K562 (cell line): Measurements from ENCODE around the gene OGDH. TPM values are rescaled to one million over a fixed set of nuclear protein-coding genes. Genes with fewer than 3 reads are reported as not detected.

ENCODE experiments used
- ASH1L ChIP-seq: fragments of 450-650 bp; IDR thresholded peaks from 2 replicates; pipeline ENCODE4 v1.6.1; 2018; ENCODE audit warnings: borderline replicate concordance, mild to moderate bottlenecking, low read depth; ENCODE audit not compliant: partially characterized antibody
- CBFB ChIP-seq: sonication (generic); formaldehyde crosslinking; IDR thresholded peaks from 2 replicates; pipeline ENCODE4 v1.4.0; 2020; ENCODE audit warnings: mild to moderate bottlenecking, missing genetic modification reagents
- DIDO1 ChIP-seq: fragments of 450-650 bp; IDR thresholded peaks from 2 replicates; pipeline ENCODE4 v1.6.1; 2016; ENCODE audit warnings: low read depth, missing biosample characterization, missing genetic modification characterization
- GTF2A2 ChIP-seq: IDR thresholded peaks from 2 replicates; pipeline ENCODE4 v1.6.1; 2016; ENCODE audit warnings: mild to moderate bottlenecking, missing genetic modification characterization, missing compliant biosample characterization
- KDM5B ChIP-seq: fragments of 200-600 bp; sonication (generic); IDR thresholded peaks from 2 replicates; pipeline ENCODE4 v1.6.1; 2012; ENCODE audit warnings: low read depth, mild to moderate bottlenecking, moderate library complexity, low read length, control low read depth, inconsistent platforms; ENCODE audit not compliant: insufficient replicate concordance
- MED1 ChIP-seq: sonication (generic); formaldehyde crosslinking; IDR thresholded peaks from 2 replicates; pipeline ENCODE4 v1.8.1; 2023; ENCODE audit warnings: missing genetic modification reagents, borderline replicate concordance
- MTA3 ChIP-seq: fragments of 450-650 bp; formaldehyde crosslinking; IDR thresholded peaks from 2 replicates; pipeline ENCODE4 v1.6.1; 2017; ENCODE audit warnings: mild to moderate bottlenecking, borderline replicate concordance
- NBN ChIP-seq: fragments of 450-650 bp; IDR thresholded peaks from 2 replicates; pipeline ENCODE4 v1.6.1; 2016; ENCODE audit warnings: low read depth, mild to moderate bottlenecking
- POLR2A ChIP-seq: fragments of 450-650 bp; conservative IDR thresholded peaks from 2 replicates; pipeline ENCODE4 v1.6.1; 2016
- POLR2B ChIP-seq: fragments of 450-650 bp; IDR thresholded peaks from 2 replicates; pipeline ENCODE4 v1.6.1; 2018; ENCODE audit warnings: low read depth; ENCODE audit not compliant: partially characterized antibody
- RBM14 ChIP-seq: fragments of 200-400 bp; formaldehyde crosslinking; IDR thresholded peaks from 2 replicates; pipeline ENCODE4 v1.6.1; 2018; ENCODE audit warnings: low read depth, mild to moderate bottlenecking, low read length, moderate library complexity, borderline replicate concordance; ENCODE audit not compliant: insufficient read depth
- RBM15 ChIP-seq: fragments of 200-400 bp; formaldehyde crosslinking; IDR thresholded peaks from 2 replicates; pipeline ENCODE4 v1.6.1; 2018; ENCODE audit warnings: mild to moderate bottlenecking, low read length, moderate library complexity; ENCODE audit not compliant: insufficient read depth
- RNF2 ChIP-seq: sonication (generic); IDR thresholded peaks from 2 replicates; pipeline ENCODE4 v1.6.1; 2016
- TAF1 ChIP-seq: IDR thresholded peaks from 2 replicates; pipeline ENCODE4 v1.6.1; 2011; ENCODE audit warnings: mild to moderate bottlenecking, low read length, moderate library complexity; ENCODE audit not compliant: insufficient read depth, control insufficient read depth, severe bottlenecking; ENCODE audit errors: extremely low read depth
- ZNF24 ChIP-seq: fragments of 450-650 bp; IDR thresholded peaks from 2 replicates; pipeline ENCODE4 v1.6.1; 2016
- ZNF57 ChIP-seq: fragments of 450-650 bp; formaldehyde crosslinking; IDR thresholded peaks from 2 replicates; pipeline ENCODE4 v1.4.0; 2020; ENCODE audit warnings: mild to moderate bottlenecking, moderate library complexity
- polyA plus RNA-seq, 8 experiments: library from polyadenylated mRNA; depleted of rRNA in 4 of 8; stranded (reverse) in 5 of 8; unstranded in 3 of 8; fragments of >200 nt; fragmentation: Nextera tagmentation in 2 of 8; fragmentation: Illumina TruSeq in 1 of 8; extraction: Ambion mirVana in 2 of 8; extraction: Trizol in 1 of 8; gene quantifications; 2 replicates each; pipeline versions ENCODE4 v1.2.1 to v1.2.3, GENCODE V29; 2011 to 2014; ENCODE audit warnings: inconsistent platforms in 1 of 8, missing spikeins in 1 of 8
- total RNA-seq, 7 experiments: library from RNA; depleted of rRNA in 6 of 7; stranded (reverse); fragments of >200 nt in 6 of 7; fragmentation: Illumina TruSeq in 2 of 7; extraction: Trizol in 2 of 7; gene quantifications; 2 replicates each; pipeline versions ENCODE4 v1.2.1 to v1.2.3, GENCODE V29; 2011 to 2021; ENCODE audit warnings: low replicate concordance in 1 of 7
- TF ChIP-seq, protein P1 (sequence below), 2 experiments: IDR thresholded peaks in 1 of 2; conservative IDR thresholded peaks in 1 of 2; 2 replicates each; pipeline ENCODE4 v1.6.1; 2016; ENCODE audit warnings: low read depth in 2 of 2, mild to moderate bottlenecking in 1 of 2, missing compliant biosample characterization in 1 of 2, missing genetic modification characterization in 1 of 2, moderate library complexity in 1 of 2
- TF ChIP-seq, protein P2 (sequence below): sonication (generic); formaldehyde crosslinking; IDR thresholded peaks from 2 replicates; pipeline ENCODE4 v1.8.0; 2023; ENCODE audit warnings: mild to moderate bottlenecking, missing genetic modification reagents
- TF ChIP-seq, protein P3 (sequence below): fragments of 250-450 bp; sonication (Bioruptor Pico); IDR thresholded peaks from 2 replicates; pipeline ENCODE4 v1.5.0; 2020; ENCODE audit warnings: mild to moderate bottlenecking, borderline replicate concordance
- TF ChIP-seq, protein P4 (sequence below): sonication (generic); formaldehyde crosslinking; IDR thresholded peaks from 2 replicates; pipeline ENCODE4 v1.8.1; 2023; ENCODE audit warnings: mild to moderate bottlenecking, missing genetic modification reagents

OGDH gene
- total and polyA plus RNA-seq, 9 of the 15 experiments (the other 6 are each of a cell fraction or from before 2014, with no cell fraction given) = 3.1 to 80.3 (median 23.5) TPM

DNA sequence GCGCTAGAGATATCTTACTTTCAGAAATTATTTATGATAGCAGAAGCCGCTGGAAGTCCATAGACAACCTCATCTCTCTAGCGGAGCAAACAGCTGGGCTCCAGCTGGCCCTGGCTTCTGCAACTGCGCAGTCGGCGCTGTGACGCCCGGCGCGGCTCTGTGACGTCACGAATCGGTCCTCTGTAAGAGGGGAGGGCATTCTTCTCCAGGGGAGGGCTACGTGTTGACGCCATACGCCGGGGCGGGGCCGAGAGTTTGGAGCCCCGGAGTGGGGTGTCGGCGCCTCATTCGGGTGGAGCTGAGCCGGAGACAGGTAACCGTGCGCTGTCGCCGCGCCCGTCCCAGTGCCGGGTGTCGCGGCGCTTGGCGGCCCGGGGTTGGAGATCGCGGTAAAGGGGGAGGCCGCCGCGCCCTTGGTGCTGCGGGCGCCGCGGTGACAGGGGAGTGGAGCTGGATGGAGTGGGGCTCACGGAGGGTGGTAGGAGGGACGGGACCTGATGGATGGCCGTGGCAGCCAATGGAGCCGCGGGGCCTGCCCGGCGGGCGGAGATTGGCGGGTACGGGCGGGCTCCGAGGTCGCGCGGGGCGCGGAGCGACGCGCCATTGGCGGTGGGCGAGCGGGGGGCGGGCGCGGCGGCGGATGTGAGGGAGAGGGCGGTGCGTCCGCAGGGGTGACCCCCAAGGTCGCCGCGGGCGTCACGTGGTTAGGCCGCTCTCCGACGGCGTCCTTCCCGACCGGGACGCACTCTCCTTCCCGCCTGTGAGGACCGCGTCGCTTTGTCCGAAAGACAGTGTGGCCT lies at the start of gene OGDH (continued):
- TF ChIP-seq, protein P1, sequence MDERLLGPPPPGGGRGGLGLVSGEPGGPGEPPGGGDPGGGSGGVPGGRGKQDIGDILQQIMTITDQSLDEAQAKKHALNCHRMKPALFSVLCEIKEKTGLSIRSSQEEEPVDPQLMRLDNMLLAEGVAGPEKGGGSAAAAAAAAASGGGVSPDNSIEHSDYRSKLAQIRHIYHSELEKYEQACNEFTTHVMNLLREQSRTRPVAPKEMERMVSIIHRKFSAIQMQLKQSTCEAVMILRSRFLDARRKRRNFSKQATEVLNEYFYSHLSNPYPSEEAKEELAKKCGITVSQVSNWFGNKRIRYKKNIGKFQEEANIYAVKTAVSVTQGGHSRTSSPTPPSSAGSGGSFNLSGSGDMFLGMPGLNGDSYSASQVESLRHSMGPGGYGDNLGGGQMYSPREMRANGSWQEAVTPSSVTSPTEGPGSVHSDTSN (CRISPR knock-in tag; IDR thresholded peaks at IDR 0.05; ENCODE audit: low read depth) = peak; percentile 92
- TF ChIP-seq, protein P1 (tag; conservative IDR thresholded peaks at IDR 0.05; ENCODE audit: low read depth) = peak; percentile 93
- no peak for TF ChIP-seq RBM14
- TF ChIP-seq KDM5B = peak; percentile 91
- peak; percentile 98 for TF ChIP-seq POLR2A
- TF ChIP-seq, protein P2, sequence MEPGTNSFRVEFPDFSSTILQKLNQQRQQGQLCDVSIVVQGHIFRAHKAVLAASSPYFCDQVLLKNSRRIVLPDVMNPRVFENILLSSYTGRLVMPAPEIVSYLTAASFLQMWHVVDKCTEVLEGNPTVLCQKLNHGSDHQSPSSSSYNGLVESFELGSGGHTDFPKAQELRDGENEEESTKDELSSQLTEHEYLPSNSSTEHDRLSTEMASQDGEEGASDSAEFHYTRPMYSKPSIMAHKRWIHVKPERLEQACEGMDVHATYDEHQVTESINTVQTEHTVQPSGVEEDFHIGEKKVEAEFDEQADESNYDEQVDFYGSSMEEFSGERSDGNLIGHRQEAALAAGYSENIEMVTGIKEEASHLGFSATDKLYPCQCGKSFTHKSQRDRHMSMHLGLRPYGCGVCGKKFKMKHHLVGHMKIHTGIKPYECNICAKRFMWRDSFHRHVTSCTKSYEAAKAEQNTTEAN (CRISPR knock-in tag) = no peak
- peak; percentile 87 for TF ChIP-seq MTA3
- TF ChIP-seq TAF1 = peak; percentile 77
- TF ChIP-seq ZNF24 = peak; percentile 41; the same call in 1 of the 2 replicates
- peak; percentile 100 for TF ChIP-seq NBN
- TF ChIP-seq, protein P3, sequence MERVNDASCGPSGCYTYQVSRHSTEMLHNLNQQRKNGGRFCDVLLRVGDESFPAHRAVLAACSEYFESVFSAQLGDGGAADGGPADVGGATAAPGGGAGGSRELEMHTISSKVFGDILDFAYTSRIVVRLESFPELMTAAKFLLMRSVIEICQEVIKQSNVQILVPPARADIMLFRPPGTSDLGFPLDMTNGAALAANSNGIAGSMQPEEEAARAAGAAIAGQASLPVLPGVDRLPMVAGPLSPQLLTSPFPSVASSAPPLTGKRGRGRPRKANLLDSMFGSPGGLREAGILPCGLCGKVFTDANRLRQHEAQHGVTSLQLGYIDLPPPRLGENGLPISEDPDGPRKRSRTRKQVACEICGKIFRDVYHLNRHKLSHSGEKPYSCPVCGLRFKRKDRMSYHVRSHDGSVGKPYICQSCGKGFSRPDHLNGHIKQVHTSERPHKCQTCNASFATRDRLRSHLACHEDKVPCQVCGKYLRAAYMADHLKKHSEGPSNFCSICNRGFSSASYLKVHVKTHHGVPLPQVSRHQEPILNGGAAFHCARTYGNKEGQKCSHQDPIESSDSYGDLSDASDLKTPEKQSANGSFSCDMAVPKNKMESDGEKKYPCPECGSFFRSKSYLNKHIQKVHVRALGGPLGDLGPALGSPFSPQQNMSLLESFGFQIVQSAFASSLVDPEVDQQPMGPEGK (CRISPR knock-in tag) = no peak
- TF ChIP-seq ZNF57 (CRISPR knock-in tag) = no peak
- TF ChIP-seq, protein P4, sequence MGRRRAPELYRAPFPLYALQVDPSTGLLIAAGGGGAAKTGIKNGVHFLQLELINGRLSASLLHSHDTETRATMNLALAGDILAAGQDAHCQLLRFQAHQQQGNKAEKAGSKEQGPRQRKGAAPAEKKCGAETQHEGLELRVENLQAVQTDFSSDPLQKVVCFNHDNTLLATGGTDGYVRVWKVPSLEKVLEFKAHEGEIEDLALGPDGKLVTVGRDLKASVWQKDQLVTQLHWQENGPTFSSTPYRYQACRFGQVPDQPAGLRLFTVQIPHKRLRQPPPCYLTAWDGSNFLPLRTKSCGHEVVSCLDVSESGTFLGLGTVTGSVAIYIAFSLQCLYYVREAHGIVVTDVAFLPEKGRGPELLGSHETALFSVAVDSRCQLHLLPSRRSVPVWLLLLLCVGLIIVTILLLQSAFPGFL (CRISPR knock-in tag) = no peak
- TF ChIP-seq MED1 (CRISPR knock-in tag) = no peak
- TF ChIP-seq POLR2B = peak; percentile 98
- peak; percentile 88 for TF ChIP-seq ASH1L
- peak; percentile 31; the same call in 1 of the 2 replicates for TF ChIP-seq RNF2
- TF ChIP-seq RBM15 = no peak
- TF ChIP-seq DIDO1 = no peak
- no peak for TF ChIP-seq GTF2A2 (tag)
- no peak for TF ChIP-seq CBFB (CRISPR knock-in tag)
